HCT116 (cell line): ENCODE data around the gene ANKRD55.

Experiments used
- CTCF ChIP-seq, 3 experiments: fragments of 200-600 bp in 1 of 3; sonication (generic) in 1 of 3; IDR thresholded peaks in 2 of 3; conservative IDR thresholded peaks in 1 of 3; 2 replicates each; pipeline ENCODE4 v1.5.1; 2012 to 2017; ENCODE audit warnings: low read depth in 2 of 3, low read length in 2 of 3, antibody characterized with exemption in 1 of 3, borderline replicate concordance in 1 of 3, control low read depth in 1 of 3, mild to moderate bottlenecking in 1 of 3, mixed read lengths in 1 of 3, mixed run types in 1 of 3, moderate library complexity in 1 of 3; ENCODE audit not compliant: insufficient read depth in 1 of 3
- POLR2AphosphoS5 ChIP-seq: IDR thresholded peaks from 2 replicates; pipeline ENCODE4 v1.6.1; 2011; ENCODE audit warnings: mild to moderate bottlenecking, low read depth, low read length, moderate library complexity
- REST ChIP-seq: IDR thresholded peaks from 2 replicates; pipeline ENCODE4 v1.6.1; 2012; ENCODE audit warnings: low read depth
- SIN3A ChIP-seq: IDR thresholded peaks from 2 replicates; pipeline ENCODE4 v1.6.1; 2012; ENCODE audit warnings: low read depth
- ZBTB33 ChIP-seq: IDR thresholded peaks from 2 replicates; pipeline ENCODE4 v1.6.1; 2011; ENCODE audit warnings: mild to moderate bottlenecking, low read length, moderate library complexity; ENCODE audit not compliant: insufficient replicate concordance; ENCODE audit errors: extremely low read depth
- ZFX ChIP-seq: fragments of 450-650 bp; IDR thresholded peaks from 2 replicates; pipeline ENCODE4 v1.6.1; 2017
- ZNF274 ChIP-seq: fragments of 200-500 bp; sonication (Bioruptor generic); IDR thresholded peaks from 2 replicates; pipeline ENCODE4 v1.6.1; 2014; ENCODE audit warnings: mild to moderate bottlenecking, low read depth, low read length, inconsistent platforms

- no peak for TF ChIP-seq CTCF (IDR thresholded peaks at IDR 0.05 in 2 of 3, conservative IDR thresholded peaks at IDR 0.05 in 1 of 3; ENCODE audit: borderline replicate concordance in 1 of 3, insufficient read depth in 1 of 3, low read depth in 2 of 3, low read length in 2 of 3)
- no peak for TF ChIP-seq REST
- TF ChIP-seq ZNF274: no peak
- TF ChIP-seq ZFX: no peak
- no peak for TF ChIP-seq SIN3A
- TF ChIP-seq ZBTB33: no peak
- no peak for TF ChIP-seq POLR2AphosphoS5
Measured at GRCh38 chr5:56108246-56108645, 124.9 kb downstream of the ANKRD55 start.
